ENCODE data around the gene DYSF.

Gene DYSF

DNA sequence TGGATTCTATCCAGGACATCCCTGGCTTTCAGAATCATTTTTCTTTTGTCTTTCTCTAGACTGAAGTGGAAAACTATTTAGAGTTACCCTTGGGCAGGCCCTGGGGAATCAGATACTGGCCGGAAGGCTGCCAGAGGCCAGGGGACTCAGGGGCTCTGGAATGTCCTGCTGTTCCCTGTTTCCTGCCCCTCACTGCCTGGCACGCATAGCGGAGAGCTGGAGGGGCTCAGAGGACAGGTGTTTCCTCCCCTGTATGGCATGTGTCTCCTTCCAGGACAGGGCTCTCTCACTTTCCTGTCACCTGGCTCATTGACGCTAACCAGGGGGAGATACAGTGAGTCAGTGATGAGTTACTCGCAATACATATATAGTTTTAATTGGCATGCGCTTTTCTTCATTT, 38.8 kb downstream of the DYSF start:
- TF ChIP-seq GATA1 (IDR thresholded peaks at IDR 0.05; ENCODE audit: low read depth, low read length) (no peak), POLR2A (IDR thresholded peaks at IDR 0.05; ENCODE audit: low read length) (no peak)
- no peak for DNase-seq

DNA sequence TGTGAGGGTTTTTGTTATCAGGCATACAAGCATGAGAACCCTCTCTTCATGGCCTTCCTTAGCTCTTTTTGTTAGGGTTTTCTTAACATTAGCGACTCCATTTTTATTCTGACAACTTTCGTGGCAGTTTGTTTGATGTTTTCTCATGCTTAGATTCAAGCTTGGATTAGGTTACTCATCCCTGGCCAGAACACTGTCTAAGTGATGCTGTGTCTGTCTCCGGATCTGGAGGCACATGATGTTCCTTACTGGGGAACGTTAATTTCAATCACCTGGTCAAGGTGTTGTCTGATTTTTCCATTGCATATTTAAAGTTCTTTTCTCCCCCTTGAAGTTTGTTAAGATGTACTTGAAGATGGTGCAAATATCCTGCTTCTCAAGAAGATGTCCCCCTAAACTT, 40.7 kb downstream of the DYSF start:
- TF ChIP-seq GATA1 (IDR thresholded peaks at IDR 0.05; ENCODE audit: low read depth, low read length): no peak
- TF ChIP-seq POLR2A (IDR thresholded peaks at IDR 0.05; ENCODE audit: low read length): no peak
- no peak for DNase-seq

DNA sequence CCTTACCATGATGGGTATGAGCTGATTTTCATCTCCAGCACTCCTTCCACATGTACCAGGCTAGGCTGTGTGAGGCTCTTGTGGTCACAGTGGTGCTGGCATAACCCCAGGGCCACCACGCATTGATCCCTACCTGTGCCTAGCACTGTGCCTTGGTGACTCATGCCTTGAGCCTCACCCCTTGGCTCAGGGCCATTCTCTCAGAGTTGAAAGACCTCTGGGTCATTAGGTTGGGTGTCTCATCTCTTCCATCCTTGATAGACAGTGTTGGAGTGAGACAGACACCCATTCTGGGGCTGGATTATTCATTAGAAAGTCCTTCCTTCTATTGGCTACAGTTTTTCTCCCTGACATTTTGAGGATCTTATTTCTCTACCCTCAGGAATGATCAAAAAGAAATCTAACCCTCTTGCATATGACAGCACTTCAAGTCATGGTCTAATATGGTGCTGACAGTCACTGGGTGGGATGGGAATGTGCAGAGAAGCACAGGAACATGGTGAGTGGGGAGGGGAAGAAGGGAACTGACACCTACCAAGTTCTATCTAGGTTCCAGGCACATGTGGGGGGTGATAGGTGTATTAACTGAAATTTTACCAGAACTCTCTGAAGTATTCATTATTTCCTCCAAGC, 41.3 kb downstream of the DYSF start:
- no peak for TF ChIP-seq POLR2A (IDR thresholded peaks at IDR 0.05; ENCODE audit: low read length)
- no peak for TF ChIP-seq GATA1 (IDR thresholded peaks at IDR 0.05; ENCODE audit: low read depth, low read length)
- DNase-seq: peak in 1 of 2 experiments; percentile 36

DNA sequence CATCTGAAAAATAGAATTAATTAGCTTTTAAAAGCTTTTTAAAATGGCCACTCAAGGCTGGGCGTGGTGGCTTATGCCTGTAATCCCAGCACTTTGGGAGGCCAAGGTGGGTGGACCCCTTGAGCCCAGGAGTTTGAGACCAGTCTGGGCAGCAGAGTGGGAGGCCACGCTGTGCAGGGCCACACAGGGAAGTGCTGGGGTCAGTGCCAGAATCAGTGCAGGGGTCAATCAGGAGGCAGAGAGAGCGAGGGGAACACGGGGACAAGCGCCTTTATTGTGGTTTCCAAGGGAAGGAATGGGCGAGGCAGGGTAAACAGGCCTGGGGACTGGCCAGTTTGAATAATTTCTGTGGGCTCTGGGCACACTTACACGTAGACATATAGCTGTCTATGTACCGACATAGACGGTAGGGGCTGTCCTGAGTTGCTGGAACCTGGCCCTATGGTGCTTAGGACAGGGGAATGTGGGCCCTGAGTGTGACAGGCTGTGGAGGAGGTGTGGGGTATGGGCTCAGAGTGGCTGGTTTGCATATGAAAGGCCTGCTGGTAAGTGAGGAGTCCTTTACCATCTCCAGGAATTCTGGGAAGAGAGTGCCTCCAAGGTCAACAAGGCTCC, 42.9 kb downstream of the DYSF start:
- DNase-seq: no peak
- TF ChIP-seq GATA1 (IDR thresholded peaks at IDR 0.05; ENCODE audit: low read depth, low read length) (no peak), POLR2A (IDR thresholded peaks at IDR 0.05; ENCODE audit: low read length) (no peak)

DNA sequence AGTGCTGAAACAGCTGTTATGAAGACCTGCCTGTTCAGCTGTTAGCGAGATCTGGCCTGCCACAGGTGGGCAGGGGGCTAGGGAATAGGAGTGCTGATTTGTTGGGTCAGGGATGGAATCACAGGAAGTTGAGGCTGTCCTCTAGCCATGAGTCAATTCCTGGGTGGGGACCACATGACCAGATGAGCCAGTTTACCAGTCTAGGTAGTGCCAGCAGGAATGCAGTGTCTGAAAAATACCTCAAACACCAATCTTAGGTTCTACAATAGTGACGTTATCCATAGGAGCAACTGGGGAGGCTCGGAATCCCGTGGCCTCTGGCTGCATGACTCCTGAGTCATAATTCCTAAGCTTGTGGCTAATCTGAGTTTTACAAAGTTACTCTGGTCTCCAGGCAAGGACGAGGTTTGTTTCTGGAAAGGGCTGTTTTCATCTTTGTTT, 44.9 kb downstream of the DYSF start:
- TF ChIP-seq GATA1 (IDR thresholded peaks at IDR 0.05; ENCODE audit: low read depth, low read length): no peak
- TF ChIP-seq POLR2A (IDR thresholded peaks at IDR 0.05; ENCODE audit: low read length): no peak
- DNase-seq: no peak

DNA sequence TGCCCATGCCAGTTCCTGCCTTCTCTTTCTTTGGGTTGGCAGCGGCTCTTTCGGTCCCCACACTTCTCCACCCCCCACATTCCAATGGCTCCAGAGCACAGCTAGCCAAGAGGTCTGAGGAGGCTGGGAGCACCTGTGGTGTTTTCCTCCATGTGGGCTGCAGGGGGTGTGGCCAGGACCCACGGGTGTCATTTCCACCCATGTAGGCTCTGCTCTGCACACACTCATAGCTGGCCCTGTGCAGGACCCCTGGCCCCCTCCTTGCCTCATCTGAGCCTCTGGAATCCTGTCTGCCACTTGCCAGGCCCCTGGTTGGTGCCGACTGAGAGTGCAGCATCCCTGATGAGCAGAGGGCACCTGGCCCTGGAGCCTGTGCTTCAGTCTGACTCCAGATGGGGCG, 46.3 kb downstream of the DYSF start:
- DNase-seq: no peak
- TF ChIP-seq GATA1 (IDR thresholded peaks at IDR 0.05; ENCODE audit: low read depth, low read length) (no peak), POLR2A (IDR thresholded peaks at IDR 0.05; ENCODE audit: low read length) (no peak)

DNA sequence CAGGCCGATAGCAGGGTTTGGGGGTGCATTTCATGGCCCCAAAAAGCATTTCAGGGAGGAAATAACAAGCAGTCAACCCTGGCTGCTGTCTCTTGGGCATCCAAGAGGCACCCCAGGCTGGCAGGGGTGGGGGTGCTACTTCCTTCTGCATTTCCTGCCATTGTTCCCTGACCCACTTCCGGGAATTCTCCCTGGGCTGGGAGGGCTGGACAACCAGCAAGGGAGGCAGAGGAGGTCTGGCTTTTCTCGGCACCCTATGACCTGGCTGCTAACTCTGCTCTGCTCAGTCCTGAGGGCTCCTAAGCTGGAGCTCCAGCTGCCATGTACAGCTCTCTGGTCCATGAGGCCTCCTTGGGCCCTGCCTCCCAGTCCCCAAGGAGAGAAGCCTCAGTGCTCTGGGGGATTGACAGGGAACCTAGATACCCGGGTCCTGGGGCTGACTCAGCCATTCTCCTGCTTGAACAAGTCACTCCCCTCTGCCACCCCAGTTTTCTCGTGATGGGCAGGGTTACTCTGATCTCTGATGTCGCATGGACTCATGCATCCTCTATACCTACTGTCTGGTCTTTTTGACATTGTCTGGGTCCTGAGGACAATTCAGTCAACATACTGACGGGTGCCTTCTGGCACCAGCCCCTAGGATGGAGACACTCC, 47.2 kb downstream of the DYSF start:
- no peak for DNase-seq
- no peak for TF ChIP-seq GATA1 (IDR thresholded peaks at IDR 0.05; ENCODE audit: low read depth, low read length)
- no peak for TF ChIP-seq POLR2A (IDR thresholded peaks at IDR 0.05; ENCODE audit: low read length)

DNA sequence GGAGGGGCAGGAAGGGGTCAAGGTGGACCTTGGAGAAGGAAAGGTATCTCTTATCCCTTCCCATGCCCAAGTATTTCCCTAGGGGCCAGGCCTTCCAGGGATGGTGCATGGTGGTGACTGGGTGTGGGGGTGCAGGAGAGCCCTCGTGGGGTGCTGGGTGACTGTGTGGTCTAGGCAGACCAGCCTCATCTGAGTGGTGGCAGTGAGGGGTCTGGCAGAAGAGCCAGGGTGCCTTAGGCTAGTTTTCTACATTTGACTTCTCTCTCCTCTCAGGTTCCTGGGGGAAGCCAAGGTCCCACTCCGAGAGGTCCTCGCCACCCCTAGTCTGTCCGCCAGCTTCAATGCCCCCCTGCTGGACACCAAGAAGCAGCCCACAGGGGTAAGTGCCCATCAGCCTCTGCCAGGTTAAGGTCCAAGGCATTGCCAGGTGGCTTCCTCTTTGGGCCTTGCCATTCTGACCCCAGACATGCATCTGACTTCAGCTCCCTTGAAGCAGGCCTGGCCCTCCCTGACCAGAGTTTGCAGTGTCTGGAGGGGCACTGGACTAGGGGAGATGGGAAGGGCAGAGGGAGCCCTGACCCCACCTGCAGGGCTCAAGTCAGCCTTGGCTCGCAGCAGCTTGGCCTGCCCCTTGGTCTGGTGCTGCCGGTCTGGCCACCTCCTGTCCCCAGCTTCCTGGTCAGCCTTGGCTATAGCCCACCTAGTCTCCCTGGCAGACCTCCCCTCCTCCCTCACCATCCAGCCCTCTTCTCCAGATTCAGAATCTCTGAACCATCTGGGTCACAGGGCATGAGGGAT, 49.8 kb downstream of the DYSF start:
- DNase-seq: no peak
- TF ChIP-seq POLR2A (IDR thresholded peaks at IDR 0.05; ENCODE audit: low read length) (no peak), GATA1 (IDR thresholded peaks at IDR 0.05; ENCODE audit: low read depth, low read length) (no peak)

DNA sequence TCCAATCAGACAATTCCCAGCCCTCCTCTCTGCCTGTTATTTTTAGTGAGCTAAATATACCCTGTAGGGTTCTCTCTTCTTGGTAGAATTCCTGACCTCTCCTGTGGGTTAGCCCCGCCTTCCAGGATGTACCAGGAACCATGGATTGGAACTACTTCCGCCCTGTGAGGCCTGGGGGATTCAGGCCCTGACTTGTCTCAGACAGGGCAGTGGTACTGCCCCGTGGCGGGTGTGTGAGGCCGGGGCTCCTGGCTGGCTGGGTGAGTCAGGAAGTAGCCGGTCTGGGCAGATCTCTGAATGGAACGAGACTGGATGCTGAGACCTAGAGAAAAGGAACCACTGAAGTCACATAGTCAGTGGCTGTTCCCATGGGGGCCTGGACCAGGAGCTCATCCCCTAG, 50.5 kb downstream of the DYSF start:
- TF ChIP-seq POLR2A (IDR thresholded peaks at IDR 0.05; ENCODE audit: low read length) (no peak), GATA1 (IDR thresholded peaks at IDR 0.05; ENCODE audit: low read depth, low read length) (no peak)
- DNase-seq: no peak

DNA sequence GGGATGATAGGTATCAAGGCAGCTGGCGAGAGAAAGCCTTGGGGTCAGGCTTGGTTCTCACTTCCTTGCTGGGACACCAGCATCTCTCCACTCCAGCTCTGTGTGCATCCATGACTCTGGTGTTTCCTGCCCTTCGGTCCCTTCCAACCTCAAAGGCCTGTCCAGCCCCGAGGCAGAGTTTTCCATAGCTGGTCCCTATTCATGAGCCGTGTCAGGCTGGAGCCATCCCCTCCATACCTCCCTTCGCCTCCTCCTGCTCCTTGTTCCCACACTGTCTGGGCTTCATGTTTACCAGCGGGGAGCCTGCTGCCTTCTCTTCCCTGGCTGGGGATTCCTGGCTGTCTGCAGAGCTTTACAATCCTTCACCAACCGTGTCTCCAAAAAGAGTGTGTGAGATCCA, 51.2 kb downstream of the DYSF start:
- DNase-seq: no peak
- no peak for TF ChIP-seq POLR2A (IDR thresholded peaks at IDR 0.05; ENCODE audit: low read length)
- no peak for TF ChIP-seq GATA1 (IDR thresholded peaks at IDR 0.05; ENCODE audit: low read depth, low read length)

DNA sequence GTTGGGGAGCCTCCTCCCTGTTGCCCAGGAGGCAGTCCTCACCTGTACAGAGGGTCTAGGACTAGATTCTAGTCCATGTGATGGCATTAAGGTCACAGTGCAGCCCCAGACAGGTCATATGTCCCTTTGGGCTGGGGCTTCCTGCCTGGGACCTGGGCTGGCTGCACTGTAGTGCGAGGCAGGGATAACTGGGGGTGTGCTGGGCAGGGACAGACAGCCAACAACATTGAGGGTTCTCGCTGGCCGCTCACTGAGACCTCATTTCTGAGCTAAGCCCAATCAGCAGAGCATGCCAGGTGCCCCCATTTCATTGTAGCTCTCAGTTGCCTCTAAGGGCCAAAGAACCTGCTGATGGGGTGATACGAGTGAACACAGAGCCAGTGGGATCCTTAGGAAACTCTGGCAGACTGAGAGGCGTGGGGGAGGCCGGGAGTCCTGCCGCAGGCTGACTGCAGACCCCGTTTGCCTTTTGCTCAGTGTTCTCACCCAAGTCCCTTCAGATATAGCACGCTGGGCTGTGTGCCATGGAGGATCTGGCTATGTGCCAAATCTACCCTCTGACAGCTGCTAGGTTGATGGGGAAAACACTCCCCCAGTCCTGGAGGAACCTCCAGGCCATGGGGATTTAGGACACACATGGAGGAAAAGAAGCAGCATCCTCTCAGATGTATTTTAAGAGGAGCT, 51.9 kb downstream of the DYSF start:
- TF ChIP-seq GATA1 (IDR thresholded peaks at IDR 0.05; ENCODE audit: low read depth, low read length) (no peak), POLR2A (IDR thresholded peaks at IDR 0.05; ENCODE audit: low read length) (no peak)
- peak; percentile 34 to 60 for DNase-seq

DNA sequence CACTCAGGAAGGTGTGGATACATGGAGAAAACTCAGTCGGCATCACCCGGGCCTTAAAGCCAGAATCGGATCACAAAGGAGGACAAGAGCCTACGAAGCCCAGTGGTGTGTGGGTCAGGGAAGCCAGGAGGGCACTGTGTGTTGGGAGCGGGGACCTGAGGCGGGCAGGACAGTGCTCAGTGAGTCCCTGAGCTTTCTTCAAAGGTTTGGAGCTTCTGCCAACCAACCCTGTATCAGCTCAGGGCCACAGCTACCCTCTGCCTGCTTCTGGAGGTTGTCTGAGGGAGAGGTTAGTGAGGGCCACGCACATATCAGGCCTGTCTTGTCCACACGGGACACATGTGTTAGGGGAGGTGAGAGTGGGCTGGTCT, 52.4 kb downstream of the DYSF start:
- TF ChIP-seq GATA1 (IDR thresholded peaks at IDR 0.05; ENCODE audit: low read depth, low read length): no peak
- TF ChIP-seq POLR2A (IDR thresholded peaks at IDR 0.05; ENCODE audit: low read length): no peak
- no peak for DNase-seq

DNA sequence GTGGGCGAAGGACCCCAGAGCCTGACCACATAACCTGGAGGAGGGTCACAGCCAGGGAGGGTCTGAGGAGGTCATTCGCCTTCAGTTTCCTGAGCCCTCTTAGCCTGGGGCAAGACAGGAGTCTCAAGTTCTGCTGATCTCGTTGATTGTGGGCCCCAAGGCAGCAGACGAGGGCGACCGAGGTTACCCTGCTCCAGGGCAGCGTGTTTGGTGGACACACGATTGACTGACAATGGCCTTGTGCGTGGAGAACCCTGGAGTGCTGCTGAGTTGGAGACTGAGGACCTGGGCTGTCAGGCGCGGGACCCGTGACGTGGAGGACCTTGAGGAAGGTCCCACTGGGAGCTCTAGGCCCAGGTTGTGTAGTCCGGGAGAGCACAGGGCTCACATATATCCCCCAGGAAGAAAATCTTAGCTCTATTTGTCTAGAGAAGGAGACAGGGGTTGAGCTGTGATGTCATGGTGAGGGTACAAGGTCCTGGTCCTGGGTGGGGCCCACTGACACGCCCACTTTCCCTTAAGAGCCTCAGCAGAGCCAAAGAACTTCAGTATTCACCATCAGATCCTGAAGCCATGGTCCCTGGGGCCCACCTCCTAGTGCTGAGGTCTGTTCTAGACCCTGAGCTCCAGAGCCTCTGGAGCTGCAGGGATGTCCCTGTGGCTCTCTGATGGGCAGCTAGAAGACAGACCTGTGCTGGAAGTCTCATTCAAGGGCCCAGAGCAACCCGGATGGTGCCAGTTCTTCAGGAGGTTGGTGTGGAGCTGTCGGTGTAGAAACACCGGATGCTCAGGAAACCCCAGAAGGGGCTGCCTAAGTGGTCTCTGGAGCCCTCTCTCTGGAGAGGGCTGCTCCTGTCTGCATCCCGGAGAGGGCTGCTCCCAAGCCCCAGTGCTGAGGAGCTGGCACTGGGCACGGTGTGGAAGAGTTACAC, 53.1 kb downstream of the DYSF start:
- DNase-seq: peak in 1 of 2 experiments; percentile 20
- TF ChIP-seq POLR2A (IDR thresholded peaks at IDR 0.05; ENCODE audit: low read length) (no peak), GATA1 (IDR thresholded peaks at IDR 0.05; ENCODE audit: low read depth, low read length) (no peak)
